COLO829 (cell line): ENCODE data around the gene ETV7.

ENCODE experiments used
- DNase-seq: peaks from one replicate; pipeline ENCODE4 v3.0.0; 2012; ENCODE audit warnings: low spot score

The ETV7 gene

DNA sequence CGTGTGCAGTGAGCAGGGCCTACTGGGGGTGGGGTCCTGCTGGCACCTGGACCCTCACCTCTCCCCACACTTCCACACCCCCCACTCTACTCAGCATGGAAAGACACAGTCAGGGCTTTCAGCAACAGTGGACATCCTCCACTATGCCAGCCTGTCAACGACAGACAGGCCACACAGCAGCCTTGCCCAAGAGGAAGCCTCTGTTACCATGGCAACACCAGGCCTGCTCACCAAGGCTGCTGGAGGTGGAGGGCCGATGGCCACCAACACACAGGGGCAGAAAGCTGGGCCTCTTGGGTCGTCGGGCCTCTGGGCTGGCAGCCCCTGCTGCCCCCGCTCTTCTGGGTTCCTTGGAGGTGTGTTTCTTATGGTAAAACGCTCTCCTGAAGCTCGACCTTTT lies 64.4 kb downstream of the ETV7 start:
- no peak for DNase-seq

- DNase-seq: no peak
These were observed 64.9 kb downstream of the ETV7 start for GRCh38 chr6:36322591-36322990.

- DNase-seq: peak; percentile 38
These were observed 67.0 kb downstream of the ETV7 start for GRCh38 chr6:36320475-36320874.

GRCh38 chr6:36319821-36320220 lies 67.6 kb downstream of the ETV7 start:
- DNase-seq: no peak

GRCh38 chr6:36319436-36319762 lies 68.1 kb downstream of the ETV7 start:
- no peak for DNase-seq

GRCh38 chr6:36318690-36319435 lies 68.6 kb downstream of the ETV7 start:
- DNase-seq: no peak

GRCh38 chr6:36317623-36318022 lies 69.8 kb downstream of the ETV7 start:
- DNase-seq: no peak
